GM23338 (cell line): ENCODE data around the gene JAGN1.

Experiments
- EZH2 ChIP-seq: fragments of 200-600 bp; sonication (generic); IDR thresholded peaks from one replicate; pipeline ENCODE4 v1.8.0; 2017; ENCODE audit warnings: antibody characterized with exemption, mild to moderate bottlenecking, low read depth; ENCODE audit not compliant: unreplicated experiment
- EZH2phosphoT487 ChIP-seq: fragments of 200-600 bp; sonication (generic); IDR thresholded peaks from one replicate; pipeline ENCODE4 v1.8.1; 2018; ENCODE audit warnings: antibody characterized with exemption; ENCODE audit not compliant: unreplicated experiment
- JUNB ChIP-seq: IDR thresholded peaks from one replicate; pipeline ENCODE4 v1.6.1; 2016; ENCODE audit warnings: antibody characterized with exemption; ENCODE audit not compliant: unreplicated experiment
- POLR2AphosphoS5 ChIP-seq: IDR thresholded peaks from 2 replicates; pipeline ENCODE4 v1.6.1; 2016; ENCODE audit warnings: antibody characterized with exemption, low read depth
- REST ChIP-seq: IDR thresholded peaks from one replicate; pipeline ENCODE4 v1.6.1; 2018; ENCODE audit warnings: antibody characterized with exemption; ENCODE audit not compliant: unreplicated experiment
- TF ChIP-seq, protein P1 (sequence below), 2 experiments: fragments of 200-600 bp in 1 of 2; sonication (generic) in 1 of 2; conservative IDR thresholded peaks; 2 replicates each; pipeline versions ENCODE4 v1.5.1 to v1.6.1; 2016 to 2017; ENCODE audit warnings: antibody characterized with exemption in 2 of 2, low read depth in 2 of 2, mild to moderate bottlenecking in 2 of 2, moderate library complexity in 1 of 2

DNA sequence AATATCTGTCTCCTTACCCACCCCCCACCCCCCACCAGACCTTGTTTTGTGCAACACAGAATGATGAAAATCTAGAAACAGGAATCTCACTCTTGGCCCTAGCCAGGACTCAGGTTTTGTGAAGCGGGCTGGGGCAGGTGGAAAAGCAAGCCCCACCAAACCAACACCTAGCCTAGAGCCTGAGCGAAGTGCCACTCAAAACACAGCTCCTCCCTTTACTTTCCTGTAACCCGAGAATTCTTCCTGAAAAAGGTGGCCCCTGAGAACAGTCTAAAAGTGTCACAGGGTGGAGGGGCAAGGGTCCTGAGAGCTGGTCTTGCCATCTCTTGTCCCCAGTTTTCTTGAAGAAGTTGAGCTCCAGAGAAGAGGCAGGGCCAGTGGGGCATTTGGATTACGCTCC lies 29.2 kb upstream of the JAGN1 start:
- TF ChIP-seq, protein P1, sequence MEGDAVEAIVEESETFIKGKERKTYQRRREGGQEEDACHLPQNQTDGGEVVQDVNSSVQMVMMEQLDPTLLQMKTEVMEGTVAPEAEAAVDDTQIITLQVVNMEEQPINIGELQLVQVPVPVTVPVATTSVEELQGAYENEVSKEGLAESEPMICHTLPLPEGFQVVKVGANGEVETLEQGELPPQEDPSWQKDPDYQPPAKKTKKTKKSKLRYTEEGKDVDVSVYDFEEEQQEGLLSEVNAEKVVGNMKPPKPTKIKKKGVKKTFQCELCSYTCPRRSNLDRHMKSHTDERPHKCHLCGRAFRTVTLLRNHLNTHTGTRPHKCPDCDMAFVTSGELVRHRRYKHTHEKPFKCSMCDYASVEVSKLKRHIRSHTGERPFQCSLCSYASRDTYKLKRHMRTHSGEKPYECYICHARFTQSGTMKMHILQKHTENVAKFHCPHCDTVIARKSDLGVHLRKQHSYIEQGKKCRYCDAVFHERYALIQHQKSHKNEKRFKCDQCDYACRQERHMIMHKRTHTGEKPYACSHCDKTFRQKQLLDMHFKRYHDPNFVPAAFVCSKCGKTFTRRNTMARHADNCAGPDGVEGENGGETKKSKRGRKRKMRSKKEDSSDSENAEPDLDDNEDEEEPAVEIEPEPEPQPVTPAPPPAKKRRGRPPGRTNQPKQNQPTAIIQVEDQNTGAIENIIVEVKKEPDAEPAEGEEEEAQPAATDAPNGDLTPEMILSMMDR (conservative IDR thresholded peaks at IDR 0.05; ENCODE audit: low read depth in 2 of 2) = no peak
- TF ChIP-seq EZH2phosphoT487 (no peak), REST (no peak), JUNB (no peak), EZH2 (no peak), POLR2AphosphoS5 (no peak)
